ENCODE data around the gene PTPN14.

The PTPN14 gene

GRCh38 chr1:214574598-214575411 is 23.4 kb upstream of the PTPN14 start:
- no peak for TF ChIP-seq ZFX (IDR thresholded peaks at IDR 0.05)
- TF ChIP-seq CTCF (conservative IDR thresholded peaks at IDR 0.05) = no peak
- no peak overlapping the region for H3K27ac ChIP-seq

DNA sequence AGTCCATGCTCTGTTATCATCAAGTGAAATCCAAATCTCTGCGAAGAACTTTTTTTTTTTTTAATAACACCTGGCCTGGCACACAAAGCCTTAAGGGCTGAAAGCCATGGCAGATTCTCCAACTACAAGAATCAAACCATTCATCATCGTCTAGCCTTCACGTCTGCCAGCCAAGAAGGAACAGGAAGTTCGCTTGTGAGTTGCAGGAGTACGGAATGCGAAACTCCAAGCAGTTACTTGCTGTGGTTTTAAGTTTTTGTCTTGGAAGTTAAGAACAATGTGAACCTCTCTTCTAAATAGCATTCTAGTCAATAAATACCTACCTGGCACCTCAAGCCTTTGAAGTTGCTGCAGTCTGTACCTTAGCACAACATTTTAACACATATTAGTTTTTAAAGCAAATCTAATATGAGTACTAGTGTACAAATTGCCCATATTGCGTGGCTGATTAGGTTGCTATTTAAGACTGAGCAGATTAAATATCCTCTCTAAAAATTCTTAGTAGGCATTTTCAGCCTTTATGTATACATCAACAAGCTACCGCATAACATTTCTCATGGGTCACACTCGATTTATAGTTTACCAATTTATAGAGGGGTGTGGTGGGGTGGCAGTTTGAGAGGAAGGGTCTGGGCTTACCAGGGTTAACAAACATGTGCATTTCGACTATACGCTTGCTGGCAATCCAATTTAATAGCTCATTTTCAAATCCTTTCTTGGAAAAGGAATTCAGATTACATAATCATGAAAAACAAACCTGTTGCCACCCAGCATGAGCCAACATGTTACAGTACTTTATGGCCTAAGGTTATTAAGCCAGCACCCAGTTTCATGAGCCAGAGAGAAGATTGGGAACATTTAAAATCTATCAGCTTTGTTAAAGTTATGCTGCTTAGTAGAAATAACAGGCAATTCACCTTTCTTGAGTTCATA is 22.2 kb upstream of the PTPN14 start:
- TF ChIP-seq CTCF (conservative IDR thresholded peaks at IDR 0.05) (no peak), ZFX (IDR thresholded peaks at IDR 0.05) (no peak)

GRCh38 chr1:214571281-214571680 is 19.9 kb upstream of the PTPN14 start:
- no peak overlapping the region for H3K27ac ChIP-seq
- TF ChIP-seq ZFX (IDR thresholded peaks at IDR 0.05) (no peak), CTCF (conservative IDR thresholded peaks at IDR 0.05) (no peak)

More for the DNA sequence above, 22.2 kb upstream of the PTPN14 start:
- H3K27ac ChIP-seq = no peak overlapping the region

DNA sequence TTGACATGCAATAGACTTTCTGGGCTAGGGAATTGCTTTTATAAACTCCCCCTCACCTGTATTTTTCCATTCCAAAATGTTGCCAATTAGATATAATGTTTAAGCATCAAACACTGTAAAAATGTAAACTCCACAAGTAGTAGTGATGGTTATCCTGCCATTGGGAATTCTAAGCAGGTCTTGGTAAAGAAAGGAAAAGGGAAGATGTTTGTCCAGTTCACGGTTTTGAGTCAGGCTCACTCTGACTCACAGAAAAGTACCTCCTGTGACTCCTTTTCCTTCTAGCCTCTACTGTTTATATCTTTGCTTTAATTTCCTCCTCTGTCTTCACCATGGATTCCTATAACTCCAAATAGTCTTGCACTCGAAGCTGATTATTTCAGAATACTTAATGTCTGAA is 19.0 kb upstream of the PTPN14 start:
- no peak overlapping the region for H3K27ac ChIP-seq
- TF ChIP-seq CTCF (conservative IDR thresholded peaks at IDR 0.05) = no peak
- no peak for TF ChIP-seq ZFX (IDR thresholded peaks at IDR 0.05)

- H3K27ac ChIP-seq = peak overlapping the region; percentile 62; the same call in 1 of the 2 replicates
- TF ChIP-seq CTCF (conservative IDR thresholded peaks at IDR 0.05) (no peak), ZFX (IDR thresholded peaks at IDR 0.05) (no peak)
These were observed 18.1 kb upstream of the PTPN14 start for GRCh38 chr1:214569357-214570004.

DNA sequence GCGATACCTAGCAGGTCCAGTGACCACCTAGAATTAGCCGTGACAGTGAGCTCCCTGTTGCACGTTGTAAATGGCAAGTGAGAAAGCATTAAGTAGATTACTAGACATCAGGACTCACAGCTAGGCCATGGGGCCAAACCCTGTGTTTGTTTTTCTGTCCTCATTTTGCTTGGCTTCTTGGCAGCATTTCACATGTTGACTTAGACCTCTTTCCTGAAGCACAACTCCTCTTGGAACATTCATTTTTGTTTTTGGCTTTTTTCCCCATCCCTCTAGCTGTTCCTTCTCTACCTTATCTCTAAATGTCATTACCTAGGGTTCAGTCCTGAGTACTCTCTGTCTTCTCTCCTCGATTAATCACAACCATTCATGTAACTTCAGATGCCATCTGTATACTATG is 16.9 kb upstream of the PTPN14 start:
- TF ChIP-seq ZFX (IDR thresholded peaks at IDR 0.05) (no peak), CTCF (conservative IDR thresholded peaks at IDR 0.05) (no peak)
- H3K27ac ChIP-seq = peak overlapping the region; percentile 62

Measured in C4-2B (cell line).